ENCODE results near the gene C1QTNF1. TPM values are rescaled to one million over a fixed set of nuclear protein-coding genes. Genes with fewer than 3 reads are reported as not detected.

C1QTNF1 gene
- total RNA-seq, 1 donor from 2014 or later = not detected

DNA sequence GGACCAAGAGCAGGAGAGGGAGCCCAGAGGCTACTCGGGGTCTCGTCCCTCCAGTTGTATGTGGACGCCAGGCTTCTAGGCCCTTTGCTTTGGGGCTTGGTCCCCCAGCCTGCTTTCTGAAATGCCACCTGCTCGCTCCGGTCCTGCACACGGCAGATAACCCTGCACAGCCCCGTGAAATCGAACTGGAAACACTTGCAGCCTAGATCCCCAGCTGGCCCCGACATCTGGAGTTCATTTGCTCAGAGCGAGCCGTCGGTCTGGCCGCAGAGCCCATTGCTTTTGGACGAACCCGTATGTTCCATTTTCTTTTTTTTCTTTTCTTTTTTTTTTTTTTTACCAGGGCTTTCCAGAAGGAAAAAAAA lies 22.9 kb downstream of the C1QTNF1 start:
- intact Hi-C loops (cut with micrococcal nuclease) = no loop called here
- H3K27me3 Mint-ChIP-seq (ENCODE audit: low read depth) = peaks cover 5% of the 10 kb centered on the region
- no peak for DNase-seq (ENCODE audit: low spot score)
- H3K36me3 Mint-ChIP-seq (ENCODE audit: low read depth) = no peaks in the 10 kb centered on the region
- no peak overlapping the region for H3K4me3 Mint-ChIP-seq (ENCODE audit: low read depth)
- H3K9me3 Mint-ChIP-seq = no peaks in the 10 kb centered on the region
- H3K27ac Mint-ChIP-seq = no peak overlapping the region
- no peaks in the 10 kb centered on the region for H3K4me1 Mint-ChIP-seq (ENCODE audit: low read depth)

DNA sequence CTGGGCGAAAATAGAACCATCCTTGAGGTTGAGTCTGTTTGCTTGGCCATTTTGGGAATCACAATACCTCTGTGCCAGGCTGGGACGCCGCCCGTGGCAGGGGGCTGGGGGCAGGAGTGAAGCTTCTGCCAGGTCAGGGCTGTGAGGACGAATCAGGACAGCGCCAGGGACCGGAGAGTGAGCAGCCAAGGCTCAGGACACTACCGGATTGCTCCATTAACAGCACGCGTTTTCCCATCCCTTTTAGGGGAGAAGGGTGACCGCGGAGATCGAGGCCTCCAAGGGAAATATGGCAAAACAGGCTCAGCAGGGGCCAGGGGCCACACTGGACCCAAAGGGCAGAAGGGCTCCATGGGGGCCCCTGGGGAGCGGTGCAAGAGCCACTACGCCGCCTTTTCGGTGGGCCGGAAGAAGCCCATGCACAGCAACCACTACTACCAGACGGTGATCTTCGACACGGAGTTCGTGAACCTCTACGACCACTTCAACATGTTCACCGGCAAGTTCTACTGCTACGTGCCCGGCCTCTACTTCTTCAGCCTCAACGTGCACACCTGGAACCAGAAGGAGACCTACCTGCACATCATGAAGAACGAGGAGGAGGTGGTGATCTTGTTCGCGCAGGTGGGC lies 23.4 kb downstream of the C1QTNF1 start:
- intact Hi-C loops (cut with micrococcal nuclease) = no loop called here
- DNase-seq (ENCODE audit: low spot score) = no peak
- no peaks in the 10 kb centered on the region for H3K4me1 Mint-ChIP-seq (ENCODE audit: low read depth)
- H3K4me3 Mint-ChIP-seq (ENCODE audit: low read depth) = no peak overlapping the region
- no peaks in the 10 kb centered on the region for H3K36me3 Mint-ChIP-seq (ENCODE audit: low read depth)
- H3K9me3 Mint-ChIP-seq = no peaks in the 10 kb centered on the region
- no peak overlapping the region for H3K27ac Mint-ChIP-seq
- H3K27me3 Mint-ChIP-seq (ENCODE audit: low read depth) = peaks cover 8% of the 10 kb centered on the region

DNA sequence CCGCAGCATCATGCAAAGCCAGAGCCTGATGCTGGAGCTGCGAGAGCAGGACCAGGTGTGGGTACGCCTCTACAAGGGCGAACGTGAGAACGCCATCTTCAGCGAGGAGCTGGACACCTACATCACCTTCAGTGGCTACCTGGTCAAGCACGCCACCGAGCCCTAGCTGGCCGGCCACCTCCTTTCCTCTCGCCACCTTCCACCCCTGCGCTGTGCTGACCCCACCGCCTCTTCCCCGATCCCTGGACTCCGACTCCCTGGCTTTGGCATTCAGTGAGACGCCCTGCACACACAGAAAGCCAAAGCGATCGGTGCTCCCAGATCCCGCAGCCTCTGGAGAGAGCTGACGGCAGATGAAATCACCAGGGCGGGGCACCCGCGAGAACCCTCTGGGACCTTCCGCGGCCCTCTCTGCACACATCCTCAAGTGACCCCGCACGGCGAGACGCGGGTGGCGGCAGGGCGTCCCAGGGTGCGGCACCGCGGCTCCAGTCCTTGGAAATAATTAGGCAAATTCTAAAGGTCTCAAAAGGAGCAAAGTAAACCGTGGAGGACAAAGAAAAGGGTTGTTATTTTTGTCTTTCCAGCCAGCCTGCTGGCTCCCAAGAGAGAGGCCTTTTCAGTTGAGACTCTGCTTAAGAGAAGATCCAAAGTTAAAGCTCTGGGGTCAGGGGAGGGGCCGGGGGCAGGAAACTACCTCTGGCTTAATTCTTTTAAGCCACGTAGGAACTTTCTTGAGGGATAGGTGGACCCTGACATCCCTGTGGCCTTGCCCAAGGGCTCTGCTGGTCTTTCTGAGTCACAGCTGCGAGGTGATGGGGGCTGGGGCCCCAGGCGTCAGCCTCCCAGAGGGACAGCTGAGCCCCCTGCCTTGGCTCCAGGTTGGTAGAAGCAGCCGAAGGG lies 24.2 kb downstream of the C1QTNF1 start:
- intact Hi-C loops (cut with micrococcal nuclease) = no loop called here

DNA sequence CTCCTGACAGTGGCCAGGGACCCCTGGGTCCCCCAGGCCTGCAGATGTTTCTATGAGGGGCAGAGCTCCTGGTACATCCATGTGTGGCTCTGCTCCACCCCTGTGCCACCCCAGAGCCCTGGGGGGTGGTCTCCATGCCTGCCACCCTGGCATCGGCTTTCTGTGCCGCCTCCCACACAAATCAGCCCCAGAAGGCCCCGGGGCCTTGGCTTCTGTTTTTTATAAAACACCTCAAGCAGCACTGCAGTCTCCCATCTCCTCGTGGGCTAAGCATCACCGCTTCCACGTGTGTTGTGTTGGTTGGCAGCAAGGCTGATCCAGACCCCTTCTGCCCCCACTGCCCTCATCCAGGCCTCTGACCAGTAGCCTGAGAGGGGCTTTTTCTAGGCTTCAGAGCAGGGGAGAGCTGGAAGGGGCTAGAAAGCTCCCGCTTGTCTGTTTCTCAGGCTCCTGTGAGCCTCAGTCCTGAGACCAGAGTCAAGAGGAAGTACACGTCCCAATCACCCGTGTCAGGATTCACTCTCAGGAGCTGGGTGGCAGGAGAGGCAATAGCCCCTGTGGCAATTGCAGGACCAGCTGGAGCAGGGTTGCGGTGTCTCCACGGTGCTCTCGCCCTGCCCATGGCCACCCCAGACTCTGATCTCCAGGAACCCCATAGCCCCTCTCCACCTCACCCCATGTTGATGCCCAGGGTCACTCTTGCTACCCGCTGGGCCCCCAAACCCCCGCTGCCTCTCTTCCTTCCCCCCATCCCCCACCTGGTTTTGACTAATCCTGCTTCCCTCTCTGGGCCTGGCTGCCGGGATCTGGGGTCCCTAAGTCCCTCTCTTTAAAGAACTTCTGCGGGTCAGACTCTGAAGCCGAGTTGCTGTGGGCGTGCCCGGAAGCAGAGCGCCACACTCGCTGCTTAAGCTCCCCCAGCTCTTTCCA lies 25.1 kb downstream of the C1QTNF1 start:
- H3K4me3 Mint-ChIP-seq (ENCODE audit: low read depth) = no peak overlapping the region
- intact Hi-C loops (cut with micrococcal nuclease) = no loop called here
- H3K4me1 Mint-ChIP-seq (ENCODE audit: low read depth) = no peaks in the 10 kb centered on the region
- DNase-seq (ENCODE audit: low spot score) = no peak
- no peaks in the 10 kb centered on the region for H3K36me3 Mint-ChIP-seq (ENCODE audit: low read depth)
- H3K9me3 Mint-ChIP-seq = peaks cover 1% of the 10 kb centered on the region
- H3K27ac Mint-ChIP-seq = no peak overlapping the region
- peaks cover 8% of the 10 kb centered on the region for H3K27me3 Mint-ChIP-seq (ENCODE audit: low read depth)

More for the DNA sequence above, 24.2 kb downstream of the C1QTNF1 start:
- Mint-ChIP-seq H3K36me3 (ENCODE audit: low read depth) (no peaks in the 10 kb centered on the region), H3K27me3 (ENCODE audit: low read depth) (peaks cover 8% of the 10 kb centered on the region), H3K27ac (no peak overlapping the region), H3K4me1 (ENCODE audit: low read depth) (no peaks in the 10 kb centered on the region), H3K9me3 (no peaks in the 10 kb centered on the region), H3K4me3 (ENCODE audit: low read depth) (no peak overlapping the region)
- no peak for DNase-seq (ENCODE audit: low spot score)

DNA sequence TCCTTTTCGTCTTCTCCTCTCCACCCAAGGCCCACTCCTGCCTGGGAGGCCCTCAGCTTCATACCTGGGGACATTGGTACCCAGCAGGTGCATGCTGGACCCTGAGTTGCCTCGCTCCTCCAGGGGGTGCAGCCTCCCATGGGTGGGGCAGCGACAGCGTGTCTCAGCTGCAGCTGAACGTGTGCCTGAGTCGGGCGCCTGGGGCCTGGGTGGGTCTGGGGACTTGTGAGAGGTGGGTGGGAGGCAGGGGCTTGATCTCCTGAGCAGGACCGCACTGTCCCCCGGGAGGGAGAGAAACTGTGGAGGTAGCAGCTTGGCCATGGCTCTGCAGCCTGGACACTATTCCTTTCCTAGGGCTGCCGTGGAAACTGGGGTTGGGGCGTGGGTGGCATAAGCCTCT lies 25.9 kb downstream of the C1QTNF1 start:
- no peak for DNase-seq (ENCODE audit: low spot score)
- Mint-ChIP-seq H3K27ac (no peak overlapping the region), H3K36me3 (ENCODE audit: low read depth) (no peaks in the 10 kb centered on the region), H3K4me3 (ENCODE audit: low read depth) (no peak overlapping the region), H3K27me3 (ENCODE audit: low read depth) (peaks cover 8% of the 10 kb centered on the region), H3K4me1 (ENCODE audit: low read depth) (no peaks in the 10 kb centered on the region), H3K9me3 (peaks cover 4% of the 10 kb centered on the region)
- intact Hi-C loops (cut with micrococcal nuclease) = no loop called here

DNA sequence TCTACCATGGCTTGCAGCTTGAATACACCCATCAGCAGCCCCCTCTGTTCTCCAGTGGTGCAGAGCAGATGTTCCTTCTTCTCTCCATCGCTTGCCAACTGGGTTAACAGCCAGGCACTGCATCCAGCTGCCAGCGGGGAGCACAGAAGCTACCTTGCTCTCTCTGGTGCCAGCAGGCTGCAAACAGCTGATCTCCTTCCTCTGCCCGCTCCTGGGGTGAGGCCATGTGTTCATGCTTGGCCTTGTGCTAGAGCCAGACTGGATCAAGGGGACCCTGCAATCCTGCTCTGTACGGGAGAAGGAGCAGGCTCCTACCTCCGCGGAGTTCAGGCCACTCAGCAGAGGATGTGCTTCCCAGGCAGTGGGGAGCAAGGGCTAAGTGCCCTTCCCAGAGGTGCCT lies 26.6 kb downstream of the C1QTNF1 start:
- Mint-ChIP-seq H3K36me3 (ENCODE audit: low read depth) (no peaks in the 10 kb centered on the region), H3K27me3 (ENCODE audit: low read depth) (peaks cover 6% of the 10 kb centered on the region), H3K27ac (no peak overlapping the region), H3K9me3 (peaks cover 4% of the 10 kb centered on the region), H3K4me3 (ENCODE audit: low read depth) (no peak overlapping the region), H3K4me1 (ENCODE audit: low read depth) (no peaks in the 10 kb centered on the region)
- intact Hi-C loops (cut with micrococcal nuclease) = no loop called here
- DNase-seq (ENCODE audit: low spot score) = no peak

DNA sequence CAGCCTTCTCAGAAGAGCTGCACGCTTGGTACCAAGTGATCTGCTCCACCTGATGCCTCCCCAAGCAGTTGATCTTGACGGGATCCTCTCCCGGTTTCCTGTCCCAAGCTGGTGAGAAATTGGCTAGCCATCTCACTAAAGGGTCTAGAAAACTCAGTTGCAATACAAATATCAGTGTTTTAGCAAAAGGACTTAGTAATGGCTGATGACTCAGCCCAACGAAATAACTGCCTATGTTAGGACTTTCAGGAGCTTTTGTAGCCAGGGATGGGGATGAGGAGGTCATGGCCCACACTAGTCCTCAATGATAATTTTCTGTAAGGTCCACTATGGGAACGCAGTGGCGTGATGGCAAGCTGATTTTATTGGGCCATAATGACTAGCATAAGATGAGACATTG lies 27.3 kb downstream of the C1QTNF1 start:
- DNase-seq (ENCODE audit: low spot score) = no peak
- Mint-ChIP-seq H3K4me1 (ENCODE audit: low read depth) (no peaks in the 10 kb centered on the region), H3K27me3 (ENCODE audit: low read depth) (peaks cover 3% of the 10 kb centered on the region), H3K9me3 (peaks cover 4% of the 10 kb centered on the region), H3K36me3 (ENCODE audit: low read depth) (no peaks in the 10 kb centered on the region), H3K4me3 (ENCODE audit: low read depth) (no peak overlapping the region), H3K27ac (no peak overlapping the region)
- intact Hi-C loops (cut with micrococcal nuclease) = no loop called here

DNA sequence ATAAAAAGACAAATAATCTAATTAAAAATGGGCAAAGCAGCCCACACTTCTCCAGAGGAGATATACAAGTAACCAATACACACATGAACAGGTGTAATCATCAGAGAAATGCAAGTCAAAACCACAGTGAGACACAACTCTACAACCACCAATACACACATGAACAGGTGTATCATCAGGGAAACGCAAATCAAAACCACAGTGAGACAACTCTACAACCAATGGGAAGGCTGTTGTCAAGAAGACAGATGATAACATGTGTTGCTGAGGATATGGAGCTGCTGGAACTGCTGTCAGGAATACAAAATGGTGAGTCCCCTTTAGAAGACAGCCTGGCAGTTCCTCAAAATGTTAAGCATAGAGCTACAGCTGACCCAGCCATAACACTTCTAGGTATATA lies 28.2 kb downstream of the C1QTNF1 start:
- H3K36me3 Mint-ChIP-seq (ENCODE audit: low read depth) = no peaks in the 10 kb centered on the region
- no peak for DNase-seq (ENCODE audit: low spot score)
- peaks cover 4% of the 10 kb centered on the region for H3K9me3 Mint-ChIP-seq
- H3K4me3 Mint-ChIP-seq (ENCODE audit: low read depth) = no peak overlapping the region
- H3K4me1 Mint-ChIP-seq (ENCODE audit: low read depth) = no peaks in the 10 kb centered on the region
- no peak overlapping the region for H3K27ac Mint-ChIP-seq
- peaks cover 3% of the 10 kb centered on the region for H3K27me3 Mint-ChIP-seq (ENCODE audit: low read depth)
- intact Hi-C loops (cut with micrococcal nuclease) = no loop called here

DNA sequence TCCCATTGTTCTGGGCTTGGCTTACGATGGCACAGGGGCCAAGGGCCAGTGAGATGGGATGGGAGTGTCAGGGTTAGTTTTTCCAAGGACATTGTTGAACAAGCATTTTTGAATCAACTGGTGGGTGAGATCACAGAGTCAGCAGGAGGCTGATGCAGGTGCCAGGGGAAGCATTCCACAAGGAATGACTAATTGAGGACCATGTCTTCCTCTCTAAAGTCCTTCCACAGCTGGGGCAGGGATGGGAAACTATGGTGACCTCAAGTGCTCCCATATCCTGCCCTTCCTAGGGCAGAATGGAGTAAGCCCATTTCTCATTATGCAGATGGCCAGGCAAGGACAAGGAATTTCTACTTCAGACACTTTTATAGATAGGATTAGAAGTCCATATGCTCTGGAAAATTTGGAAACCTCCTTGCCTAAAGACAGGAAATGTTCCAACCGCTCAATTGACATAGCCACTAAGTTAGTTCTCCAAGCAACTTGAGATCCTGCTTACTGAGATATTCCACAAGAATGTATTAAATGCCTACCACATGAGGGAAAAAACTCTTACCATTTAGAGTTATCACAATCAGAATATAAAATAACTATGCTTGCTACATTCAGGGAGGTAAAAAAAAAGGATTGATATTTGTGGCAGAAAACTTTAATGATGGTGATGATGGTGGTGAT lies 29.4 kb downstream of the C1QTNF1 start:
- peaks cover 2% of the 10 kb centered on the region for H3K4me1 Mint-ChIP-seq (ENCODE audit: low read depth)
- H3K27me3 Mint-ChIP-seq (ENCODE audit: low read depth) = peaks cover 5% of the 10 kb centered on the region

DNA sequence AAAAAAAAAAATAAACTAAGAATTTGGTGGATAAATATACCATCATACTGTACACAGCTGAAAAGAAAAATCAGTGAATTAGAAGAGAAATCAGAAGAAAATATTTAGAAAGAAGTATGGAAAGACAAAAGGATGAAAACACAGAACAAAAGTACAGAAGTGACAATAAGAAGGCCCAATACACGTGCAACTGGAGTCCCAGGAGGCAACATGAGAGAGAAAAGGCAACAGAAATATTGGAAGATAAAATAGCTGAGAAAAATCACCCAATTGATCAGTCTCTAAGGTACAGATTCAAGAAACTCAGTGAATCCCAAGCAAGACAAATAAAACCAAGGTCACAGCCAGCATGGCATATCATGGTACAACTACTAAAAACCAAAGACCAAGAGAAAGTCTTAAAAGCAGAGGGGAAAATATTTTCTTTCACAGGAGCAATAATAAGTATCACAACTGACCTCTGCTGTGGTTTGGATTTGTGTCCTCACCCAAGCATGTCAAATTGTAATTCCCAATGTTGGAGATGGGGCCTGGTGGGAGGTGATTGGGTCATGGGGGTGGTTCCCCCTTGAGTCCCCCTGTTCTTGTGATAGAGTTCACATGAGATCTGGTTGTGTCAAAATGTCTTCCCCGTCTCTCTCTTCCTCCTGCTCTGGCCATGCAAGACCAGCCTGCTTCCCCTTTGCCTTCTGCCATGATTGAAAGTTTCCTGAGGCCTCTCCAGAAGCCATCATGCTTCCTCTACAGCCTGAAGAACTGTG lies 30.4 kb downstream of the C1QTNF1 start:
- Mint-ChIP-seq H3K27ac (no peak overlapping the region), H3K27me3 (ENCODE audit: low read depth) (peaks cover 5% of the 10 kb centered on the region), H3K4me1 (ENCODE audit: low read depth) (peaks cover 4% of the 10 kb centered on the region), H3K36me3 (ENCODE audit: low read depth) (no peaks in the 10 kb centered on the region), H3K9me3 (peaks cover 4% of the 10 kb centered on the region), H3K4me3 (ENCODE audit: low read depth) (no peak overlapping the region)
- no peak for DNase-seq (ENCODE audit: low spot score)
- intact Hi-C loops (cut with micrococcal nuclease) = no loop called here

More for the DNA sequence above, 29.4 kb downstream of the C1QTNF1 start:
- no peaks in the 10 kb centered on the region for H3K36me3 Mint-ChIP-seq (ENCODE audit: low read depth)
- H3K4me3 Mint-ChIP-seq (ENCODE audit: low read depth) = no peak overlapping the region
- DNase-seq (ENCODE audit: low spot score) = no peak
- peaks cover 4% of the 10 kb centered on the region for H3K9me3 Mint-ChIP-seq
- no peak overlapping the region for H3K27ac Mint-ChIP-seq
- intact Hi-C loops (cut with micrococcal nuclease) = no loop called here

DNA sequence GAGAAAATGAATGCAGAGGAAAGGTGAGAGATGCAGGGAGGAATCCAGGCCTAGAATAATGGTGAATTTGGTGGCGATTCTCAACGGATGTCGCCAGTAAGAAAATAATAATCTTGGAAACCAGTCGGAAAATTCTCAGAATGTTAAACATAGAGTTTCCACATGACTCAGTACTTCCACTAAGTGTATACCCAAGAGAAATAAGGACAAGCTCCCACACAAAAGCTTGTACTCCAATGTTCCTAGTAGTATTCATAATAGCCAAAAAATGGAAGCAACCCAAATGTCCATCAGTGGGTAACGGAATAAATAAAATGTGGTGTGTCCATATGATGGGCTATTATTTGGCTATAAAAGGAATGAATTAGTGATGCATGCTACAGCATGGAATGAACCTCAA lies 31.2 kb downstream of the C1QTNF1 start:
- Mint-ChIP-seq H3K27ac (no peak overlapping the region), H3K27me3 (ENCODE audit: low read depth) (peaks cover 5% of the 10 kb centered on the region), H3K36me3 (ENCODE audit: low read depth) (no peaks in the 10 kb centered on the region), H3K4me3 (ENCODE audit: low read depth) (no peak overlapping the region), H3K4me1 (ENCODE audit: low read depth) (peaks cover 4% of the 10 kb centered on the region), H3K9me3 (peaks cover 4% of the 10 kb centered on the region)
- intact Hi-C loops (cut with micrococcal nuclease) = no loop called here
- DNase-seq (ENCODE audit: low spot score) = no peak
